NCI-H2081 (cell line): ENCODE results near the gene VPS13A.

Experiments
- DNase-seq, 2 experiments: peaks; one replicate each; lab custom pipeline; 2025; lab: John Stamatoyannopoulos, UW

The VPS13A gene

DNA sequence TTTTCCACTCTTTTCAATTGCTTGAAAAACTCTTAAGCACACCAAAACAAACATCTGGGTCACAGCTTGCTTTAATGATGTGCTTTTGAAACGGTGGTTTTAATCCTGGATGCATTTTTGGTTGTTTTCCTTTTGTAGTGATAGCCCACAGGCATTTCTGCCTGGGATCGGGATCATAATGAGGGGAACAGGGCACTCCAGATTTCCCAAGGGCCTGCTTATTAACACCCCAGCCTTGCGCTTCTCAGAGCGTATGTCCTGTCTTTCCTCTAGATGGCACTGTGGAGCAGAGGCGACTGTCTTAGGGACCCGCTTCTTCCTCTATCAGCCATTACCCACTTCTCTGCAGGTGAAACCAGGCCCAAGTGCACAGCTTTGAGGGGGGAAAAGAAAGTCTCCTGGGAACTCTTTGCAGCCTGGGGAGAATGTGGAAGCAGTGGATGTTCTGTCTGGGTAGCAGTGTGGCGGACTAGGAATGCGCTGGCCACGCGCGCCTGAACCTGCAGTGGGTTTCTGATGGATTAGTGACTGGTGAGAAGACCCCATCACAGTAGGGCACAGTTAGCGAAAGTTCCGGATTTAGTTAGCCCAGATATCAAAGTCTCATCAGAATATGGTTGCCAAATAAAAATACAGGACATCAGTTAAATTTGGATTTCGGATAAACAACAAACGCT is 280.7 kb downstream of the VPS13A start:
- DNase-seq = peak; percentile 37 to 39

DNA sequence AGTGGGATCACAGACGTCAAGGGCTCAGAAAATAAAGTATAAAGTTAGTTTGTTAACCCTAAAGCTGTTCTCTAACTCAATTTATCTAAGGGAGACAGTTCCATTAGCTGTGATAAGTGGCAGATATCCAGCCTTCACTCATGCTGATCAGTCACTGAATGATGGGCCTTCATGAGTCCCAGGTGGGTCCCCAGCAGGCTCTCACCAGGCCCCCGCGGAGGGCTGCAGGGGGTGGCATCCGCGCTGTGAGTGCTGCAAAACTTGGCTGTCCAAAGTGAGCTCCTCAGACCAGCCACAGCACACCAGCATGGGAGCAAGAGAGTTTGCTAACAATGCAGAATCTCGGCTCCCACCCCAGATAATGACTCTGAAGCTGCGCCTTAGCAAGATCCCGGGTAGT is 283.6 kb downstream of the VPS13A start:
- no peak for DNase-seq

- no peak for DNase-seq
These were observed 284.7 kb downstream of the VPS13A start for GRCh38 chr9:77462066-77462465.

DNA sequence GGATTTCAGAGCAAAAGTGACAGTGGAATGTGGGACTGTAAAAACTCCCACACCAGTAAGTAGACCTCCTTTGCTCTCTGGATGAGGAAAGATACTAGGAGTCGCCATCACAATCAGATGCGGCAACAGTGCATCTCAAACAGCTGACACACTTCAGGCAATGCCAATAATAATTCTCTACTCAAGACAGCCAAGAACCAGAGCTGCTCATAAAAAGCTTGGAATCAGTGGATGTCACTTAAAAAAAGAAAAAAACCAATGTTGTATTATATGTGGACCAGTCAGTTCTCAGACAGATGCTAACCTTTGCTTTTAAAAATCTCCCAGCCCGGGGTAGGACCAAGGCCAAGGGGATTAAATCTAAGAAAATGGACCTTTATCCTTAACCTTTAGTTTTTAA is 285.8 kb downstream of the VPS13A start:
- DNase-seq = no peak

DNA sequence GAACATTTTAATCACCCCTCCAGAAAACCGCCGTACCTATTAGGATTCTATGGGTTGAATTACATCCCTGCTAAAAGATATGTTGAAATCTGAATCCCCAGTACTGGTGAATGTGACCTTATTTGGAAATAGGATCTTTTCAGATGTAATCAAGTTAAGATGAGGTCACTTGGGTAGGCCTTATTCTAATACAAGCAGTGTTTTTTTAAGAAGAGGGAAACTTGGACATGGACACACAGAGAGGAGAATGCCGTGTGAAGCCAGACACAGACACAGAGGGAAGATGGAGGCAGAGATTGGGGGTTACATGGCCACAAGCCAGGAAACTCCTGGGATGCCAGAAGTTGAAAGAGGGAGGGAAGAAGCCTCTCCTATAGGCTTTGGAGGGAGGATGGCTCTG is 287.3 kb downstream of the VPS13A start:
- no peak for DNase-seq

DNA sequence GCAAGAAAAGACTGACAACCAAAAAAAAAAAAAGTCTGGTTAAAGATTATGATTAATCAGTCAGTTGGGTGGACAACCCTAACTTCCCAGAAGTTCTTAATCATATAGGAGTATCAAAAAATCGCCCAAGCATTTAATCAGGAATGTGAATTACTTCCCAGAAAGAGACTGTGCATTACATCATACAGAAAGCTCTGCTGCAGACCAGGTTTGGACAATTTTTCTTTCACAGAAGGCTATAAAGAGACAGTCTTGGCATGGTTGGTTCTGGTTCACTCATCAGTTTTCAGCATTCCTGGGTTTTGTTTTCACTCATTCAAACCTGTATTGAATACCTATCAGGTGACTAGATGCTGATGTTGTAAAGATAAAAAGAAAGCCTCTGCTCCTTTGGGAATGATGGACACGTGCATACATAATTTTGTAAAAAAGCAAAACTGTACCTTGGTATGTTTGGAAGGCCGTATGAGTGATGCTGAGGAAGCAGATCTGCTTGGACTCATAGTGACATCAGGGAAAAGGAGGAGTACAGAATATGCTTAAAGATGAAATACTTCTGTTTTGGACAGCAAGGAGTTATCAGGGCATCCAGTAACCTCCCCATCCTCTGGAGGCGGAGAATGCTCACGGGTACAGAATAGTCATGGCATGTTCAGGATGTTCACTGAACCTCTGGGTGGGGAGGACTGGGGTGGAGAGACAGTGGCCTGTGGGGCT is 292.3 kb downstream of the VPS13A start:
- DNase-seq = no peak
